DMS114 treated with DMSO at 0.1 percent for 48 hours (cell line): Measurements from ENCODE around the gene SLC25A36.
A peak's percentile ranks its signal among the peaks of the same experiment; 100 is the strongest.

Experiments
- DNase-seq: peaks from one replicate; lab custom pipeline; 2025; ENCODE audit not compliant: unreplicated experiment; lab: John Stamatoyannopoulos, UW

The SLC25A36 gene, protein sequence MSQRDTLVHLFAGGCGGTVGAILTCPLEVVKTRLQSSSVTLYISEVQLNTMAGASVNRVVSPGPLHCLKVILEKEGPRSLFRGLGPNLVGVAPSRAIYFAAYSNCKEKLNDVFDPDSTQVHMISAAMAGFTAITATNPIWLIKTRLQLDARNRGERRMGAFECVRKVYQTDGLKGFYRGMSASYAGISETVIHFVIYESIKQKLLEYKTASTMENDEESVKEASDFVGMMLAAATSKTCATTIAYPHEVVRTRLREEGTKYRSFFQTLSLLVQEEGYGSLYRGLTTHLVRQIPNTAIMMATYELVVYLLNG

GRCh38 chr3:140941434-140942220 is at the start of gene SLC25A36:
SLC25A36 (plus strand) TSS chr3:140941836; CDS start chr3:140942055, 219 bp downstream.
- DNase-seq, result peak; percentile 93

DNA sequence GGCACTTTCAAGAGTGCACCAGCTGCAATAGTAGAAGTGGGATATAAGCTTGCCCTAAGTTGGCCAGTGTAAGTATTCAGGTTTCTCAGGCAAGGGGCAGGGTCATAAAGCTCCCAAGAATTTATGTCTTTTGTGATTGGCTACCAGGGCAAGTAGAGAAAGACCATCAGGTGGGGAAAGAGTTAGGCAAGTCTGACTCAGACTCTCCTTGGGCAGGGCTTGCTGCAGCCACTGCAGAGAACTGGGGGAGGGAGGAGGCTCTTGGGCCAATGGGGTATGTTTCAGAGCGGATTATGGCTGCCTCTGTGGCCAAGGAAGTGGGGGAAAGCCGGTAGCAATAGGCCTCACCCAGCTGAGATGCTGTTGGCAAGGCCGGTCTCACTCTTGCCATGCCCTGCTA is 44.6 kb upstream of the SLC25A36 start:
- DNase-seq, result no peak

- no peak for DNase-seq
These were observed 43.1 kb upstream of the SLC25A36 start for GRCh38 chr3:140898340-140899180.

DNA sequence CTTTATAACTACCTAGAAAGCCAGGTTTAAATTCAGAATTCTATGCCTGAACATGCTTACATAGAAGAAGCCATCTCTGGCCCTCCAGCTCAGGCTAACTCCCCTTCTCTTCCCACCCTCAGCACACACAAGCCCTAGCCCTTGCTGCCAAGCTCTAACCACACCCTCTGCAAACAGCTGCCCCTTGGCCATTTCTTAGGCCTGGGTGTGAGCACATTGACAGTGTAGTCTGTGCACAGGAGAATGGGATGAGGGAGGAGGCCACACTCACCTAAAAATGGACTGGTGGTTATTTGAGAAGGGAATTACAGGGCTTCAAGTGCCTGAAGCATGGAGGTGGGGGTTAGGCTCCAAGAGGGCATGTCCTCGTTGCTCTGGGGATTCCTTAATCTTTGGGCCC is 42.3 kb upstream of the SLC25A36 start:
- no peak for DNase-seq

- DNase-seq, result no peak
These were observed 38.8 kb upstream of the SLC25A36 start for GRCh38 chr3:140902791-140903190.

- no peak for DNase-seq
These were observed 38.4 kb upstream of the SLC25A36 start for GRCh38 chr3:140903196-140903595.

DNA sequence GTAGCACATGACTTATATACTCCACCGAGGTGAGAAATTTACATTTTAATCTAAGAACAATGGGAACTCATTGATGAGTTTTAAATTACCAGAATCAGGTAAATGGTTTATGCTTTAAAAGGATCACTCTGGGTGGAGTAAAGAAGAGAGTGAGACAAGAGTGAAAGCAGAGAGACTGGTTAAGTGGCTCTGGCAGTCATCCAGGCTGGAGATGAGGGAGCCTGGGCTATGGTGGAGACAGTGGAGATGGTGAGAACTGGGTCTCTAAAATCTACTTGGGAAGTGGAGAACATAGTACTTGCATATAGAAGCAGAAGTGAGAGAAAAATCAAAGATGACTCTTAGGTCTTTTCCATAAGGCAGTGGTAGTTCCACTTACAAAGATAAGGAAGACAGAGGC is 37.1 kb upstream of the SLC25A36 start:
- DNase-seq, result no peak

- DNase-seq, result no peak
These were observed 36.1 kb upstream of the SLC25A36 start for GRCh38 chr3:140905559-140905958.

- no peak for DNase-seq
These were observed 34.9 kb upstream of the SLC25A36 start for GRCh38 chr3:140906785-140907184.

- DNase-seq, result no peak
These were observed 30.8 kb upstream of the SLC25A36 start for GRCh38 chr3:140910860-140911259.

GRCh38 chr3:140911822-140912221 is 29.8 kb upstream of the SLC25A36 start:
- no peak for DNase-seq

DNA sequence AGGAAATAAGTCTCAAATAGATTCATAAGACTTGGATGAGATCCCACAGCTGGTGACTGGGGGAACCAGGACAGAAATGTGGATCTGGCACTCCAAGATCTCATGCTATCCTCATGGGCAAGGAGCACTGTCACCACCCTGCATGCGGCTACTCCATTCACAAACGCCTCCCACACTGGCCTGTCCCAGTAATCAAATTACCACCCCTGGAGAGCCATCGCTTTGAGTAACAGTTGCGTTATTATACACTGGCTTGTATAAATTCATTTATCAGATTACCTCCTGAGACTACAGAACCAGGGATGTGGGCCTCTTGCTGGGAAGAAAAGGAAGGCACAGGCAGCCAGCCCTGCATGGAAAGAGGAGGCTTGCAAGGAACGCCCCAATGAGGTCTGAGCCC is 27.9 kb upstream of the SLC25A36 start:
- DNase-seq, result no peak

- no peak for DNase-seq
These were observed 27.2 kb upstream of the SLC25A36 start for GRCh38 chr3:140914384-140914945.

- no peak for DNase-seq
These were observed 25.0 kb upstream of the SLC25A36 start for GRCh38 chr3:140916603-140917002.

GRCh38 chr3:140917772-140918171 is 23.9 kb upstream of the SLC25A36 start:
- DNase-seq, result no peak

- DNase-seq, result no peak
These were observed 21.6 kb upstream of the SLC25A36 start for GRCh38 chr3:140920029-140920428.

GRCh38 chr3:140922634-140923033 is 19.0 kb upstream of the SLC25A36 start:
- peak; percentile 46 for DNase-seq

- DNase-seq, result no peak
These were observed 17.4 kb upstream of the SLC25A36 start for GRCh38 chr3:140924097-140924873.

DNA sequence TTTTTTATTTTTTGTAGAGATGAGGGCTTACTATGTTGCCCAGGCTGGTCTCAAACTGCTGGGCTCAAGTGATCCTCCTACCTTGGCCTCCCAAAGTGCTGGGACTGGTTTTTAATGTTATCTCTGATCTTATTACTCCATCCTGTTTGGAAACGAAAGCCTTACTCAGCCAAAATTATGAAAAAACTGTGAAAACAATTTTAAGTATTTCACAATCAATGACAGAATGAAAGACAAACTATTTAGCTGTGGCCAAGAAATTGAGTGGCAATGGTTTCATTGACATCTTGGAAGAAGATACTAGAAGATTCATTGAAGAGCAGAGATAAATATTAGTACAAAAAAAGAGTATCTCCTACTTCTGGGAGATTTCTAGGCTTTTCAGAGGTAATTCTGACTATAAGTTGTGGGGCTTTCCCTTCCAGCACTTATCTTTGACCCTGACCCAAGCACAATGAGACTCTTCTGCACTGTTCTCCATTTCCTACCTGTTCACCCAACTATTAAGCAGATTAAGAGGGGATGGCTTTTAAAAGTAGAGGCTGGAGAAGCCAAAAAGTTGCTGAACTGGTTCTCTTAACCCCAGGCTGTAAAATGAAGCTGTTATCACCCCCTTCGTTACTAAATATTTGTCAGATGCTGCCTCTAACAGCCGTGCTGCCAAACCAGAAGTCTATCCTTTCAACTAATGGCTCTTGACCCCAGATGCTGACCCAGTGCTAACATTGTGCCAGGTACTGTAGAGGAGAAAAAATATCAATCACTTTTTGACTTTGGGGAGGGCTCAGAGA is 14.2 kb upstream of the SLC25A36 start:
- DNase-seq, result no peak

GRCh38 chr3:140929446-140929845 is 12.2 kb upstream of the SLC25A36 start:
- no peak for DNase-seq
